Measurements from ENCODE around the gene VANGL1.

GRCh38 chr1:115647919-115648650 is 6.3 kb downstream of the VANGL1 start:
- TF ChIP-seq POLR2A (IDR thresholded peaks at IDR 0.05; ENCODE audit: low read depth, low read length) (no peak), POLR2AphosphoS5 (IDR thresholded peaks at IDR 0.05; ENCODE audit: low read depth, low read length) (no peak), TAF1 (IDR thresholded peaks at IDR 0.05; ENCODE audit: low read depth, low read length) (no peak)

Data from GM12891 (cell line).